ELF-1 (cell line): ENCODE measurements around the gene FSTL1.

Experiments
- DNase-seq: peaks from one replicate; pipeline ENCODE4 v3.0.0-alpha.2; 2016; ENCODE audit warnings: low read depth, low spot score

The FSTL1 gene

DNA sequence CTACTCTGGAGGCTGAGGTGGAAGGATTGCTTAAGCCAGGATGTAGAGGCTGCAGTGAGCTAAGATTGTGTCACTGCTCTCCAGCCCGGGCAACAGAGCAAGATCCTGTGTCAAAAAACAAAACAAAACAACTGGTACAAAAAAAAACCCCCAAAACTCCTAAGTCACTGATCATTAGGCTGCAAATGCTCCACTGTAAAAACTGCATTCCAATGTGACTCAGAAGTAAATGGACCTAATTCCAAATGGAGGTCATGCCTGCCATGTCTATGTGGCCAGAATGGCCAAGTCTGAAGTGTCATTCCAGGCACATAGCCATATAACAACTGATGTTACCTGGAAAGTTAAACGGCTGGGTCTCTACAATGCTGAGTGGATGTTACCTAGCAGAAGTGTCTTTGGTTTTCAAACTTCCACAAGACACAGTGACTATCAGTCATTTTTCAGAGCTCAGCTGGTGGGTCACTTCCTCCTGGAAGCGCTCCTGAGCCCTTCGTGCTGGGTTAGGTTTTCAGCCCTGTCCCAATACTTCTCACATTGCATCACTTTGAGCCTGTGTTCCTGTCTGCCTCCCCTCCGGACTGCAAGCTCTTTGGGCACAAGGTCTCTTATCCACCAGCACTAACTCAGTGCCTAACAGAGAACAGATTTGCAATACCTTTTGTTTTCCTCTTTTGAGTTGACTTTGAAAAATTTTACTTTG lies 10.6 kb downstream of the FSTL1 start:
- DNase-seq: no peak

DNA sequence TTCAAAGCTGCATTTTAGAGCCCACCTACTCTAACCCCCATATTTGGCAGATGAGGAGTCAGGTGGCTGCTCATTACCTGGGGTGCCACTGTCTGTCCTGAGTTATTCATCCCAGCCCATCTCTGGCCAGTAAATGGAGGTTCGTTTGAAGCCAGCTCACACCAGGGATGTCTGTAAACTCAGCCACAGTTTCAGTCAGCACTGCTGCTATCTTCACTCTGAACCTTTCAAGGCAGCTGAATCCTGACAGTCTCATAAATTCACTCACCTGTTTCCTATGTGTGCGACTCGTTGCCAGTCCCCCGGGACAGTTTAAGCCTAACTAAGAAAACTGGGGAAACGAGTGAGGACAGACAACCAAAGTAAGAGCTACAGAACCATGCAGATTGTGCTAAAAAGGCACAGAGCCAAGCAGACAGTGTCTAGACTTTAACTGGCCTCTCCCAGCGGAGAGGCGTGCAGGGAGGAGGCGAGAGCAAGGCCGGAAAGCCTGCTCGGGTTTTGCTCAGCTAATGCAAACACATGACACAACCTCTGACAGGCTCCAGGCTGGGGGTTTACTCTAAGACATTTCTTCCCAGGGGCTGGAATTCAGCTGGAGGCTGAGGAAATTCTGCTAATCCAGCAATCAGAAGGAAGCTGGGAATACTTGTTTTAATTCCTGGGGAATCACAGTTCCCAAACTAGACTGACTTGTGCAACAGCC lies 12.0 kb downstream of the FSTL1 start:
- DNase-seq: peak; percentile 64

DNA sequence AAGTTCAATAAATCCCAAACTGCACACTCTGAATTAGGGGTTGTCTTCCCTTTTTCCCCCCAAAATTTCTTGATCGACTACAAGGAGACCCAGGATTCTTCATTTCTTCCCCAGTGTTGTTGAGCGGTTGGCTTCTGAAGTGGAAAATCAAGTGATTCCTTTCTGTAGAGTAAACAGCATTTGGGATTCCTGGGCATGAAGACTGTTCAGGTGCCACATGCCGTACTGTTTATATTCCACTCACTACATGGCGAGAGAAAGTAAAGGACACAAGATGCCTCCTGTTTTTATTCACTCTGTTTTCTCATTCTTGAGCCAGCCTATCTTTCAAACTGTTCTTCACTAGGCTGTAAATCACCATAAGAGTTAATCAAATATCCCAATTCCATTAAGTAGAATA lies 12.6 kb downstream of the FSTL1 start:
- DNase-seq: no peak

DNA sequence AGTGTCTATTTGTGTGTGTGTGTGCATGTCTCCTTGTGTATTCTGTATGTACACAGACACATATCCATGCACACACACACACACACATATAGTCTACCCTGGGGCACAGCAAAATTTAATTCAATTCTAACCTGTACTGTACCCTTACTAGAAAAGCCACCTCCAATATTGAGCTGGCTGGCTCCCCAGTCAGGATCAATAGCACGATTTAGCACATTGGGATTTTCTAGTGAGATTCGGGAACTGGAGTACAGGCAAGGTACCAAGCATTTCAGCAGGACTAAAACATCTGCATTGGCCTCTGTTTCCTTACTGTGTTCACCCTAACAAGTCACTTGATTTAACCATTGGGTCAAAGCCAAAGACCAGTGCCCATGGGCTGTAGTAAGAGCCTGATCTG lies 13.2 kb downstream of the FSTL1 start:
- no peak for DNase-seq

DNA sequence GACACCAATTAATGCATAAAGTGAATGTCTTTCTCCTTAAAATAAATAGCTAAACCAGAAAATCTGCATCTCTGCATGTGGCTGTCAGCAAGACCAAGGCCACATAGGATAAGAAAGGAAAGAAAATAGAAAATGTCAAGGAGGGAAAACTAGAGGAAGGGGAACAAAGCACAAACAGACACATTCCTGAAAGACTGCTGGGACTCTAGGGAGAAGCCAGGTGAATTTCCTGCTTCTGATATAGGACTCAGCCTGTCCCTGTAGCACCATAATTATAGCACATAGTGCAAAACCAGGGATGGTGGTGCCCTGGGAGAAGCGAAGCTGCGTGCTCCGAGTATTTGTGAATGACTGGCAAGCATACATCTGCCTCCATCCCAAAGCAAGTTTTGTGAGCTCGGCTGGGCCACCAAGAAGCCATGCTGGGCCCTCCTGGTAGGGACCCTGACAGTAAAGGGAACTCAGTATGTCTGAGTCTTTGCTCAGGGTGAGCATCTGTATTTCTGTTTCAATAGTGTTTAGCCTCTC lies 14.2 kb downstream of the FSTL1 start:
- no peak for DNase-seq

DNA sequence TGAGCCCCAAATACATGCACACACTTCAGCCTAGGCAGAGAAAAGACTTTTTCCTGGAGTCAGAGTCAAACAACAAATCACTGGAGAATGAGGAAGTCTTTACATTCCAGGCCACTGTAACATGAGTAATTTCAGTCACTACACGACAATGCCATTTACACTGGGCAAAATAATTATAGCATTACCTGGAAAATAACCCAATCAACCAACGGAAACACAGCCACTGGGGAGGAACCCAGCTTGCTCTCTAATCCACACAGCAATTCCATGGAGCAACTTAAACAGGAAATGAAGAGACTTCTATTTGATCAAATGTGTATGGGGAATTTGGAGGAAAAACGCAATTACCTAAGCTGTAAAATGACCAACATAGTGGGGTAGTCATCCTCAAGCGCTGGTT lies 15.2 kb downstream of the FSTL1 start:
- DNase-seq: no peak

DNA sequence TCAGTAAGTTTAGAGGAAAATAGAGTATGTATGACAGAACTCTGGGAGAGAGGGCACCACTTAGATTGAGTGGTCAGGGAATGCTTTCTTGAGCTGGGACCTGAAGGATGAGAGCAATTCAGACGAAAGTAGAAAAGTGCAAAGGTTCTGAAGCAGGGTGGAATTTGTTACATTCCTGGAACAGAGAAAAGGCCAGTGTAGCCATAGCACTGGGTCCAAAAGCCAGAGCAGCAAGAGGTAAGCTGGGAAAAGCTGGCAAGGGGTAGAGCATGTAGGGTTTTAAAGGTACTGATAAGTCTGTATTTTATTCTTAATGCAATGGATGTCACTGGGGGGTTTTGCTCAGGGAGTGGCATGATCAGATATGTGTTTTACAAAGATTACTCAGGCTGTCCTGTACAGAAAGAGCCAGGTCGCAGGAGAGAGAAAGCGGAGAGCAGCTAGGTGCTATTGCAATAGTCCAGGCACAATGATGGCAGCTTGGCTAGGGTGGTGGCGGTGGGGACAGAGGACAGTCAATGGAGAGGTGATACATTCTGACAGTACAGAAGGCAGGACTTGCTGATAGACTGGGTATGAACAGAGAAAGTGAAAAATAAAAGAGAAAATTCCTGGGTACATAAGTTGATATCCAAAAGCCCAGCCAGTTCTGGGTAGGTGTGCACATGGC lies 17.0 kb downstream of the FSTL1 start:
- DNase-seq: no peak

DNA sequence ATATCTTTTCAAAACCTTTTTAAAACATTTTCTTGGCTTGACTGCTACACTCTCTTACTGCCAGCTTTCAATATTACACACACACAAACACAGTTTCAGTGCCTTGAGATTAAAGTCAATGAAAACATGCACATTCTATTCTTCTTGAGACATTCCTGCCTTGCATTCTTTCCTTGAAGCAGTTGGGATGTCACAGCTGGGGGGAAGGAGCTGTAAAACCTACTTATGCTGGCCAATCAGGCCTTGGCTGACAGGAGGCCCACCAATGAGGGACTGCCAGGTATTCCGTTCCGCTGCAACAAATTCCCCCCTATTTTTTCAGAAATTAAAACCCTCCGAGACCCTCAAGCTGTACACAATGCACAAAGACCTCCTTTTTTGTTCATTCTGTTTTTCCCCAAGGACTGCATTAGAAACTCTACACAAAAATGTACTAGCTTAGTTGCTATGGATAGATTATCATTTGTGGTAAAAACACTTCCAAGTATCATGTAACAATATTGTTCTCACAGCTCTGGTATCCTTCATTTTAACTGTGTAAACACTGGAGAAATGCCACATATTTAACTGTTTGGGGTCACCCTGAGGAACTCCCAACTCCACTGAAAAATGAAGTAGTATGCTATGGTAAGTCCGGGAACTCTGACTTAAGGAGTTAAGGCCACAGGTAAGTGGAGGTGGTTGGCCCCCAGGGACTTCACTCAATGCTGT lies 18.5 kb downstream of the FSTL1 start:
- peak; percentile 54 for DNase-seq

DNA sequence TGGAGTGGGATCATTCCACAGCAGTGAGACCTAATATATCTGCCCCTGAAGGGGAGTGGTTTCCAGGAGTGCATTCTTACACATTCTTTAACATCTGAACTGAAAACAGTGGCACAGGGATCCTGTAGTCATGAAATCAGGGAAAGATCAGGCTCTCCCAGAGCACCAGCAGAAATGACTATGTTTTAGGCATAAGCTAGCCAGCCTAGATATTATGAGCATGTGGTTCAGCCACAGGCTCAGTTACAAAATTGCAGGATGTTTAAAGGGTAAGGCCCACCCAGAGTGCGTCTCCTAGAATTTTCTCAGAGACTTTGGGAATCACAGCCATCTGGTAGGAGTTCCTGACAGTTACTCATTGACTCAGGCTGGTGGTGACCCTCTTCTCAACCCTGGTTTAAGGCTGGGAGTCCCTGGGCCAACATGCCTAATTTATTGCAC lies 20.9 kb downstream of the FSTL1 start:
- DNase-seq: no peak

DNA sequence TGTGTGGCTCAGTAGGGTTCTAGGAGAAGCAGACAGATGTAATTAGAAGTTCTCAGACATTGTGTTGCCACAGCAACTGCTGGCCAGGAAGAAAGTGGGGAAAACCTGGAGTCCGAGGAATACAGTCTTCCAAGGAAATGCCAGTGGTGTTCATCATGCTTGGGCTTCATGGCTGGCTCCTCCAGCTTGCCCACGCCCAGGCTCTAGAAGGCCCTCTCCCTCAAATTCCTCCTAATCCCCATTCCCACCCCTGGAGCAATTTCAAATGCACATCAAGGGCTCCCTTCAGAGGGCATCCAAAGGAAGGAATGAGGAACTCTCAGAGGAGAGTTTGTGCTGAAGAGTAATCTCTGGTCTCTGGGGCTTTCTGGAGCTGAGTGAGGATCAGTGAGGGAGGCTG lies 21.9 kb downstream of the FSTL1 start:
- DNase-seq: no peak

DNA sequence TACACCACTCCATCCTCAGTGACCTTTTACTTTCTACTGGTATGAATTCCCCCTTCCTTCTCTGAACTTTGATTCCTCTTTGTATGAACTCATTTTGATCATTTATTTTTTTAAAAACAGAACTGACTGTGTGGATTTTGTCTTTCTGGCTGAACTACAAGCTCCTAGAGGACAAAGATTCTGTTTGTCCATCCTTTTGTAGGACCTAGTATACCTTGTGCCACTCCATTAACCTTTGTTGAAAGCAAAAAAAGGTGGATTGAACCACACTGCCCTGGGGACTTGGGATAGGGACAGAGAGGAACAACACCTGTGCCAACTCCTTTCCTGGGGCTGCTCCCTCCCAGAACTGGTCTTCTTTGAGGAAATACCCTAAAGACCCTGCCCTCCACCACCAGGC lies 23.6 kb downstream of the FSTL1 start:
- DNase-seq: no peak

DNA sequence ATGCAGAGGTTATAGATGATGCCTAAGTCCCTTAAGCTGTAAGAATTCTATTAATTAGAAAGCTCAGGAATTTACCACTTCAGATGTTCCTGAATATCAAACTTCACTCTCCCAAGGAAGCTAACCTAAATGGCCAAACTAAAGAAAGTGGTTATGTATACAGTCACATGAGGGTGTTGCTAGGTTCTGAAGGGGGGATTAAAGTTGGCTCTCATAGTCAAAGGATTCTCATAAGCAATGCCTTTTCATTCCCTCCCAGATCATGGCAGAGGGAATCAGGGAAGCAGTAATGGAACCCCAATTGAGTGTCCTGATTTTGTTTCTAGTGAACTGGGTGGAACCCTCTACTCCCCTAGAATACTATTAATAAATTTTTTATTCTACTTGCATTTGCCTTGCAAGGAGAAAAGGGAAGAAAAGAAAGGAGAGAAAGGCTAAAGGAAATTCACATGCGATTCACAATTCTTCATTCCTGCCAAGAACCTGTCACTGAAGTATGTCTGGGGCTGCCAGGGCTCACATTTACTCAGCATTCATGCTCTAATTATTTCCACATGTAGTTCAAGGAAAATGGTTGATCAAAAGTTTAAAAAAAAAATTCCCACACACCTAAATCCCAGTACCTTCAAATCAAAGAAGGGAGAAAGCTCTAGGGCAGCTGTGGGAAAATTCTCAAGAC lies 25.1 kb downstream of the FSTL1 start:
- DNase-seq: no peak

DNA sequence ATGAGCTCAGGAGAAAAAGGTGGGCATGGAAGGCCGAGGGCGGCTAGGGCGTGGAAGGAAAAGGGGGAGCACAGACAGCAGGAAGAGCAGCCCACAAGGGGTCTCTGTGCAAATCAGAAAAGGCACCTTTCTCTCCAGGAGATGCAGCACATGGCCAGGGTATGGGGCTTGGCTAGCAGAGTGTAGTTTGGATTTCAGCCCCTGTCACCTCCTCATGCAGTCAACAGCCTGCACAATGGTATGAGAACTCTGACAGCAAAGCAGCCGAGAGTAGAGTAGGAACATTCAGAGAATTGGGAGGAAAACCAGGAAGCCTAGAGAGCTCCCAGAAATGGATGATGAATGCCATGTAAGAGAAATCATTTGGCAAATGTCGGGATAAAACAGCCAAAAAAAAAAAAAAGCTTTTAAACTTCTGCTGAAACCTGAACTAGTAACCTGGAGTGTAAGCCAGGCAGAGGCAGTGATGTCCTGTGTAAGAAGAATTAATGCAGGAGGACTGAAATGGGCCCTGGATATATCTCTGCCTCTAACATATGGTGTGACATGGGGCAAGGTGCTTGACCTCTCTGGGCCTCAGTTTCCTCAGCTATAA lies 25.7 kb downstream of the FSTL1 start:
- no peak for DNase-seq

DNA sequence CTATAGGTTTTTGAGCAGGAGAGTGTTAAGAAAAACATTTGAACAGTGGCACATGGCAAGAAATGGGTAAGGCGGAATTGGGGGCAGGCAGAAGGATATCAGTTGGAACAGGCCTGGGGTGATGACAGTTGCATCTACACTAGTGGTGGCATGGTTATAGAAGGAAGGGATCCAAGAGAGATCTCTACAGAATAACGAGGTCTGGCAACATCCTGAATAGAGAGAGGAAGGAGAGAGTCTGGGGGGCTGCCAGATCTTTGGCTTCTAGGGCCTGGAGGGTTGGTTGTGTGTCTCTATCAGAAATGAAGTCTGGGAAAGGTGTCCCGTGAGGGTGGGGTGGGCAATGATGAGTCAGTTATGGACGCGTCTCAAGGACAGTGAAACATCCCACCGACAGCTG lies 26.3 kb downstream of the FSTL1 start:
- no peak for DNase-seq

DNA sequence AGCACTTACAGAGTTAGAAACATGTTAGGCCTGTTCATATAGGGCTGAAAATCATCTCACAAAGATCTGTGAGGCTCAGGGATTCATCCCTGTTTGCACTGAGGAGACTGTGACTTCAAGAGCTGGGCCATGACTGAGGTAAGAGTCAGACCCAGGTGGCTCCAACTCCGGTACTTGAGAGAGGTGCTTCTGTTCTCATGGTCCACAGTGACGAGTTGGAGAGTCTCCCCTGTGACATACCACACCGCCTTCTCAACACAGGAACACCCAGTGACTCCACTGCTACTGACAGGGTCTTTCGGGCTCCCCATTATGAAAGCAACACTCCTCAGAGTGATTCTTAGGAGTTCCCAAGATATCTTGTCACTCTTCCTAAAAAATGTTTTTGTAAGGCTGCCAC lies 27.4 kb downstream of the FSTL1 start:
- no peak for DNase-seq

DNA sequence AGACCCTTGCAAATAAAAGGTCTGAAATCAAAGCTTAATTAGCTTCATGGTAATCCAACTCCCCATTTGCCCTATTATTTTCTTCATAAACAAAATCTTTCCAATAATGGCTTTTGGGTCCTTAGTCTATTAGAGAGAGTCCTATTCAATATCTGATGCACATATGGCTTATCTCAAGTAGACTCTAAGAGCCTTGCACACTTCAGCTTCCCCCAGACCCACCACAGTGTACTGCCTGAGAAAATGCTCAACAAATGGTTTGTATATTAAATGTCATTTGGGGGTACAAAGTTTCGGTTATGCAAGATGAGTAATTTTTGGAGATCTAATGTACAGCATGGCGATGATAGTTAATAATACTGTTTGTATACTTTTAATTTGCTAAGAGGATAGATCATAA lies 28.9 kb downstream of the FSTL1 start:
- no peak for DNase-seq

DNA sequence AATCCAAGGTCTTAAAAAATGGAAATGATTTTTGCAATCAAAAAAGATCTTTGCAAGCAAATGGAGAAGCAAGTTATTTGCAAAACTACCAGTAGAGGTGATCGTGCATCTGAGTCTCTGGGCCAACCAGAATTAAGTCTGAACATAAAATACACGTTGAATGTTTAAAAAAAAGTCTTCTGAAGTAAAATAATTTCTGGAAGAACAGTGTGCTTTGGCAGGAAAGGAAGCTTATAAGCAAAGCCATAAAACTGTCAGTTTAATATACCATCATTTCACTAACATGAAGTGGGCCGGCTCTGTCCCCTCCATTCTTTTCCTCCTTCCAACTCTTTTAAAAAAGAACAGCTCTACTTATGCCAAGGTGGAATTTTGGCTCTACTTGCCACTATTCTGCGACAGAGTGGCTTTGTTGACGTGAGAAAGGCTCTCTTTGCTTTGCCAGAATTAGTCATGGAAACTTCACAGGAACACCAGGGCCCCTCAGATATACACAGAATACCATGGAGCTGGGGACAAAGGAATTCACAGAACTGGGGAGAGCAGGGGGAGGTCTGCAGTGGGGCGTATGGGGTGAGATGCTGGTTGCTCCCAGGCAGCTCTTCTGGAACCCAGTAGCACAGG lies 29.8 kb downstream of the FSTL1 start:
- no peak for DNase-seq

DNA sequence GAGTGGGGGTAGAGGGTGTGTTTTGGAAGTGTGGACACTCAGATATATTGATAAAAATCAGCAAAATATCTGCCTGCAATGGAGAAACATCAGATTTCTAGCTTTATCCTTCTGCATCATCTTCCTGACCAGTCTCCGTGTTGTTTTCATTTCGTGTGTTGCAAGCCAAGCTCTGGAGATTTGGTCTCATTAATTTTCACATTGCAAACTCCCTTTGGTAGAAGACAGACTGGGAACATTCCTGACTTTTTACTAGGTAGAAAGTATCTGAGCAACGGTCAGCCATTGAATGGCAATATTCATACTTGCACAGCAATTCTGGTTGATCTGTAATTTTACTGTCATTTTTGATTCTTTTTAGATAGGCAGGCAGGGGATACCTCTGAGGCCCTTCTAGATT lies 30.4 kb downstream of the FSTL1 start:
- DNase-seq: no peak

DNA sequence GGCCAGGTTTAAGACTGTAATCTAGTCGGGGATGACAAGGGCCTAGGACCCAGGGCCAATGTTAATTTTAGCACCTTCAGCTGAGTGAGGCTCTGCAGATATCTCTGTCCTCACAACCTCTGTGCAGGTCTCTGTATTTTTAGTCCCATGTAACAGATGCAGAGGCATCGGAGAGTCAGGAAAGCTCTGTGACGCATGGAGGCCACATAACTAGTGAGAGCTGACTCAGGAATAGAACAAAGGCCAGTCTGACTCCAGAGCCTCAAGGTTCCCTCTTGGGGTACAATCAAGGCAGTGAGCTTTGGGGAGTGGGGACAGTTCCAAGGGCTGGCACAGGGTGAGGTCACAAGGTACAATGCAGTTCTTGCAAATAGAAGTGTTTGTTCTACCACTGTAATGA lies 31.0 kb downstream of the FSTL1 start:
- no peak for DNase-seq

DNA sequence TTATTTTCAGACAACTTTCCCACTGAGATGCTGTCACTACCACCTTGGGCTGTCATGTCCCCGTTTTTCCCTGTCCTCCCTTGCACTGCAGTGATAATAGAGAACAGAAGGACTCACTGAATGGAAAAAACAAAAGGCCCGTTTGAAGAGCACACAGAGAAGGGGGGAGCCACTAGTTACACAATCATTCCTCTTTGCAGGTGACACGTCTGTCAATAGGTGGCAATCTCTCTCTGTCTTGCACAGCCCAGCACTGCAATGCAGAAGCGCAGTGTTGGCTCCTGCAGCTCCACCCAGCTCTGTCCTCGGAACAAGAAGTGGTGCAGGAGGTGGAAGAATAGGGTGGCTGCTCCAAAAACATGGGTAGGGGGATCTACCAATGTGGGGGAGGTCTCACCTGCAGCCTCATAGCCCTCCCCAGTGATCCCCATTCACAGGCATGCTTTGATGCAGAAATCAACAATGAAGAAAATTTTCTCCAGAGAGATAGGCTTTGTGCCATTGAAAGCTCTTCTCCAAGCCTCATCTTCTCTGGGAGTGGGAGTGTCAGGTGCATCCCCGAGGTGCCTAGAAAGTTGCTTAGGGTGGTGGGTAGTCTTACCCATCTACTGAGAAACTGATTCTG lies 31.8 kb downstream of the FSTL1 start:
- peak; percentile 71 for DNase-seq
